ENCODE measurements around the gene CBLN2. TPM values are rescaled to one million over a fixed set of nuclear protein-coding genes. Genes with fewer than 3 reads are reported as not detected.

Gene CBLN2
- total and polyA plus RNA-seq, 2 experiments from 2014 or later = 0.56 to 1.1 TPM

DNA sequence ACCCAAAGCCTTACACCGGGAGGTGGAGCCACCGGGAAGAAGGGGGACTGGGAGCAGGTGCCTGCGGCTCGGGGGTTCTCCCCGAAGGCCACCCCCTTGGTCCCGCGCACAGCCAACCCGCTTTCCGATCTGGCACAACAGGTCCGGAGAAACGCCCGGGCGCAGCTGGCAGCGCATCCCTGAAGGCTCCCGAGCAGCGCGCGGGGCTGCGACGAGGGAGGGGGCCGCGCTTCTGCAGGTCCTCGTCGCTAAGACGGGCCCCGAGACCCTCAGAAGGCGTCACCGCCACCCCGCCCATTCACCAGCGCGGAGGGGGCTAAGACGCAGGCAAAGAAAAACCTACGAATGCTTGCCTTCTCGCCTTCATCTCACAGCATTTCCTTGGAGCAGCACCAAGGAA, 1.8 kb downstream of the CBLN2 start:
- Histone ChIP-seq H3K79me2 (no peaks in the 10 kb centered on the region), H2AFZ (no peak overlapping the region), H3K4me3 (peak overlapping the region; percentile 26), H3K27ac (no peak overlapping the region), H3K27me3 (peaks cover 86% of the 10 kb centered on the region), H3K36me3 (replicated peaks; ENCODE audit: insufficient read depth, low read depth) (no peaks in the 10 kb centered on the region), H4K20me1 (ENCODE audit: insufficient read depth, poor library complexity, severe bottlenecking) (no peaks in the 10 kb centered on the region), H3K9me3 (ENCODE audit: low read depth) (no peaks in the 10 kb centered on the region), H3K4me1 (ENCODE audit: insufficient read depth) (no peaks in the 10 kb centered on the region), H3K4me2 (peak overlapping the region; percentile 81), H3K9me2 (replicated peaks; ENCODE audit: insufficient read depth) (no peaks in the 10 kb centered on the region)
- no peak for DNase-seq (ENCODE audit: low spot score)
- TF ChIP-seq EZH2phosphoT487 (IDR thresholded peaks at IDR 0.05; ENCODE audit: low read depth, severe bottlenecking, unreplicated experiment) (no peak), EZH2 (IDR thresholded peaks at IDR 0.05; ENCODE audit: borderline replicate concordance) (no peak)
- TF ChIP-seq, protein P1, sequence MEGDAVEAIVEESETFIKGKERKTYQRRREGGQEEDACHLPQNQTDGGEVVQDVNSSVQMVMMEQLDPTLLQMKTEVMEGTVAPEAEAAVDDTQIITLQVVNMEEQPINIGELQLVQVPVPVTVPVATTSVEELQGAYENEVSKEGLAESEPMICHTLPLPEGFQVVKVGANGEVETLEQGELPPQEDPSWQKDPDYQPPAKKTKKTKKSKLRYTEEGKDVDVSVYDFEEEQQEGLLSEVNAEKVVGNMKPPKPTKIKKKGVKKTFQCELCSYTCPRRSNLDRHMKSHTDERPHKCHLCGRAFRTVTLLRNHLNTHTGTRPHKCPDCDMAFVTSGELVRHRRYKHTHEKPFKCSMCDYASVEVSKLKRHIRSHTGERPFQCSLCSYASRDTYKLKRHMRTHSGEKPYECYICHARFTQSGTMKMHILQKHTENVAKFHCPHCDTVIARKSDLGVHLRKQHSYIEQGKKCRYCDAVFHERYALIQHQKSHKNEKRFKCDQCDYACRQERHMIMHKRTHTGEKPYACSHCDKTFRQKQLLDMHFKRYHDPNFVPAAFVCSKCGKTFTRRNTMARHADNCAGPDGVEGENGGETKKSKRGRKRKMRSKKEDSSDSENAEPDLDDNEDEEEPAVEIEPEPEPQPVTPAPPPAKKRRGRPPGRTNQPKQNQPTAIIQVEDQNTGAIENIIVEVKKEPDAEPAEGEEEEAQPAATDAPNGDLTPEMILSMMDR (IDR thresholded peaks at IDR 0.05; ENCODE audit: poor library complexity) = no peak
- 8% methylated on average over 34 of the region's 34 CpGs for WGBS (ENCODE audit: low lambda C conversion rate, missing lambda C conversion rate)

DNA sequence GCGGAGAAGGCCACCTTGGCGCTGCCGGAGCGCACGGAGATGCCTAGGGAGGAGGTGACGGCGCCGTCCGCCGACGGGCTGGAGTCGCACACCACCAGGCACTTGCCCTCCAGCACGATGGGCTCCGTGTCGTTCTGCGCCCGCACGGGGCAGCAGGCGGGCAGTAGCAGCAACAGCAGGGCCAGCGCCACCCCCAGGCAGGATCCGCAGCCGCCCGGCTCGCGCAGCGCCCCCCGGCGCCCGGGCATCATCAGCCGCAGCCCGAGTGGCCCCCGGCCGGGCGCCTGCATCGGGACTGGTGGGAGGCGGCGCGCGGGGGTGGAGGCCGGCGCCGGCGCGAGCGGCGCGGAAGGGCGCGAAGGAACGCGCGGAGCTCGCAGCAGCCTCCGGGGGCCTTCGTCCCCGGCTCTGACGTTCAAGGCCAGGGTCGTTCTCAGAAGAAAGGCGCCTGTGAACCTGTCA, 2.2 kb downstream of the CBLN2 start:
- Histone ChIP-seq H3K27ac (no peak overlapping the region), H3K36me3 (replicated peaks; ENCODE audit: insufficient read depth, low read depth) (no peaks in the 10 kb centered on the region), H3K79me2 (no peaks in the 10 kb centered on the region), H2AFZ (no peak overlapping the region), H3K27me3 (peaks cover 90% of the 10 kb centered on the region), H3K9me3 (ENCODE audit: low read depth) (no peaks in the 10 kb centered on the region), H3K9me2 (replicated peaks; ENCODE audit: insufficient read depth) (no peaks in the 10 kb centered on the region), H3K4me3 (peak overlapping the region; percentile 26), H4K20me1 (ENCODE audit: insufficient read depth, poor library complexity, severe bottlenecking) (no peaks in the 10 kb centered on the region), H3K4me2 (peak overlapping the region; percentile 81), H3K4me1 (ENCODE audit: insufficient read depth) (no peaks in the 10 kb centered on the region)
- WGBS (ENCODE audit: low lambda C conversion rate, missing lambda C conversion rate) = 4% methylated on average over 17 of the region's 59 CpGs
- TF ChIP-seq EZH2 (IDR thresholded peaks at IDR 0.05; ENCODE audit: borderline replicate concordance) (no peak), EZH2phosphoT487 (IDR thresholded peaks at IDR 0.05; ENCODE audit: low read depth, severe bottlenecking, unreplicated experiment) (no peak)
- TF ChIP-seq, protein P1 (IDR thresholded peaks at IDR 0.05; ENCODE audit: poor library complexity) = no peak
- DNase-seq (ENCODE audit: low spot score) = peak; percentile 18

DNA sequence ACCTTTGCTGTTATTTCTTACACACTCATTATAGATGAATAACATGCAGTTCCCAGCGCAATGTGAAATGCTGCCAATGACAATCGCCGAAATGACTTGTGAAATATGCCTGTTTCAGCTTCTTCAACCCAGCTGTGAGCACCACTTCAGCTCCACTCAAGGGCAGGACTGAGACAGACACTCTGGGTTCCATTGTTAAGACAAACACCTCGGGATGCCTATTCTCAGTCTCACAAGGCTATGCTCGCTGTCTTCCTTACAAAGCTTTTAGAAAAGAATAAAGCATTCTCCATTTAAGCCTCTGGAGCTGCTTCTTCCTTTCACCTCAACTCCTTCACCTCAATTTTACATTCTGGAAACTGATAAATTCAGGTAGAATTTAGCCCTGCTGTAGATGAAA, 4.2 kb downstream of the CBLN2 start:
- TF ChIP-seq EZH2 (IDR thresholded peaks at IDR 0.05; ENCODE audit: borderline replicate concordance) = no peak
- no peak for TF ChIP-seq EZH2phosphoT487 (IDR thresholded peaks at IDR 0.05; ENCODE audit: low read depth, severe bottlenecking, unreplicated experiment)
- TF ChIP-seq, protein P1 (IDR thresholded peaks at IDR 0.05; ENCODE audit: poor library complexity) = no peak
- H3K9me3 ChIP-seq (ENCODE audit: low read depth) = no peaks in the 10 kb centered on the region
- H2AFZ ChIP-seq = no peak overlapping the region
- H3K4me3 ChIP-seq = no peak overlapping the region
- no peak for DNase-seq (ENCODE audit: low spot score)
- no peak overlapping the region for H3K27ac ChIP-seq
- no peaks in the 10 kb centered on the region for H3K9me2 ChIP-seq (replicated peaks; ENCODE audit: insufficient read depth)
- peaks cover 80% of the 10 kb centered on the region for H3K27me3 ChIP-seq
- WGBS (ENCODE audit: low lambda C conversion rate, missing lambda C conversion rate) = 64% methylated on average over 5 of the region's 5 CpGs
- H3K4me1 ChIP-seq (ENCODE audit: insufficient read depth) = no peaks in the 10 kb centered on the region
- H3K79me2 ChIP-seq = no peaks in the 10 kb centered on the region
- no peaks in the 10 kb centered on the region for H4K20me1 ChIP-seq (ENCODE audit: insufficient read depth, poor library complexity, severe bottlenecking)
- no peak overlapping the region for H3K4me2 ChIP-seq
- H3K36me3 ChIP-seq (replicated peaks; ENCODE audit: insufficient read depth, low read depth) = no peaks in the 10 kb centered on the region

DNA sequence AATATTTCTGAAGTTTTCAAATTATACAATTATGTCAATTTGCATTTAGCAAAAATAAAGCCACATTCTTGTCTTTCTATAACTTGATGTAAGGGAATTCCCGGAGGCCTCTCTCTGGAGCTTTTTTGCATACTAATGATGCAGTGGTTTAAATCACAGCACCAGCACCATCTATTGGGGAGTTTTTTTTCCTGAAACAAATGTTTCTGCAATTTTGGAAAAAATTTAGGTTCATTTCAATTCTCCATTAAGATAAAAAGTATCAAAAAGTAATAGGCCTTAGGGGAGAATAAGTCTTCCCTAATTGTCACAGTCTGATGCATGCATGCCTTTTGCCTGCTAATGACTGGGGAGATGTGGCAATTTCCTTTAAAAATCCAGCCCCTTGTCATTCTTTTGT, 13.5 kb downstream of the CBLN2 start:
- DNase-seq (ENCODE audit: low spot score) = no peak
- Histone ChIP-seq H4K20me1 (ENCODE audit: insufficient read depth, poor library complexity, severe bottlenecking) (no peaks in the 10 kb centered on the region), H3K4me3 (no peak overlapping the region), H3K79me2 (no peaks in the 10 kb centered on the region), H3K27ac (no peak overlapping the region), H3K4me2 (no peak overlapping the region), H2AFZ (no peak overlapping the region), H3K4me1 (ENCODE audit: insufficient read depth) (no peaks in the 10 kb centered on the region), H3K9me3 (ENCODE audit: low read depth) (no peaks in the 10 kb centered on the region), H3K36me3 (replicated peaks; ENCODE audit: insufficient read depth, low read depth) (no peaks in the 10 kb centered on the region), H3K27me3 (peaks cover 8% of the 10 kb centered on the region), H3K9me2 (replicated peaks; ENCODE audit: insufficient read depth) (no peaks in the 10 kb centered on the region)
- no peak for TF ChIP-seq EZH2phosphoT487 (IDR thresholded peaks at IDR 0.05; ENCODE audit: low read depth, severe bottlenecking, unreplicated experiment)
- TF ChIP-seq, protein P1 (IDR thresholded peaks at IDR 0.05; ENCODE audit: poor library complexity) = peak; percentile 22
- no peak for TF ChIP-seq EZH2 (IDR thresholded peaks at IDR 0.05; ENCODE audit: borderline replicate concordance)
- 41% methylated on average over 1 of the region's 1 CpG for WGBS (ENCODE audit: low lambda C conversion rate, missing lambda C conversion rate)

Data from hepatocyte (in vitro differentiated cells).